Loucy (cell line): ENCODE measurements around the gene GSTM3.

Experiments
- H2AFZ ChIP-seq: fragments of 200-600 bp; sonication (generic); 2 replicates; pipeline ENCODE4 v1.6.0; 2016; ENCODE audit warnings: antibody characterized with exemption, mild to moderate bottlenecking, low read length, moderate library complexity
- H3F3A ChIP-seq: fragments of 200-600 bp; 2 replicates; pipeline ENCODE4 v1.6.0; 2016; ENCODE audit warnings: antibody characterized with exemption, low read depth, mild to moderate bottlenecking
- H3K27me3 ChIP-seq: fragments of 200-600 bp; sonication (generic); 2 replicates; pipeline ENCODE4 v1.6.1; 2014; ENCODE audit warnings: low read length, mild to moderate bottlenecking; ENCODE audit not compliant: insufficient read depth, poor library complexity, severe bottlenecking
- H3K36me3 ChIP-seq: fragments of 200-600 bp; sonication (generic); 2 replicates; pipeline ENCODE4 v1.6.1; 2016; ENCODE audit warnings: low read length; ENCODE audit not compliant: insufficient read depth
- H3K4me1 ChIP-seq: fragments of 200-600 bp; sonication (generic); 2 replicates; pipeline ENCODE4 v1.5.1; 2014; ENCODE audit warnings: low read length, mild to moderate bottlenecking; ENCODE audit not compliant: insufficient read depth, poor library complexity, severe bottlenecking
- H3K4me2 ChIP-seq: fragments of 200-600 bp; sonication (generic); 2 replicates; pipeline ENCODE4 v1.6.0; 2014; ENCODE audit warnings: antibody characterized with exemption, low read length, low read depth, mild to moderate bottlenecking; ENCODE audit not compliant: poor library complexity, severe bottlenecking
- H3K4me3 ChIP-seq: fragments of 200-600 bp; sonication (generic); 2 replicates; pipeline ENCODE4 v1.5.1; 2014; ENCODE audit warnings: low read length, mild to moderate bottlenecking, mixed read lengths; ENCODE audit not compliant: poor library complexity, severe bottlenecking
- H3K79me2 ChIP-seq: fragments of 200-600 bp; sonication (generic); 2 replicates; pipeline ENCODE4 v1.6.1; 2014; ENCODE audit warnings: low read length; ENCODE audit not compliant: insufficient read depth
- H3K9ac ChIP-seq: fragments of 200-600 bp; sonication (generic); 2 replicates; pipeline ENCODE4 v1.6.0; 2014; ENCODE audit warnings: mild to moderate bottlenecking, low read depth, low read length, moderate library complexity; ENCODE audit not compliant: poor library complexity, severe bottlenecking
- H3K9me2 ChIP-seq: fragments of 200-600 bp; sonication (generic); replicated peaks from 2 replicates; pipeline ENCODE4 v1.6.1; 2016; ENCODE audit warnings: low read depth, low read length, mixed read lengths
- H3K9me3 ChIP-seq: fragments of 200-600 bp; sonication (generic); 2 replicates; pipeline ENCODE4 v1.6.1; 2014; ENCODE audit warnings: mild to moderate bottlenecking, antibody characterized with exemption, low read length, low read depth; ENCODE audit not compliant: insufficient read depth
- H4K20me1 ChIP-seq: fragments of 200-600 bp; sonication (generic); 2 replicates; pipeline ENCODE4 v1.6.0; 2014; ENCODE audit warnings: antibody characterized with exemption, low read length, mild to moderate bottlenecking; ENCODE audit not compliant: insufficient read depth, poor library complexity, severe bottlenecking
- CTCF ChIP-seq: fragments of 200-600 bp; sonication (generic); conservative IDR thresholded peaks from 2 replicates; pipeline ENCODE4 v1.5.1; 2014; ENCODE audit warnings: mild to moderate bottlenecking, antibody characterized with exemption, low read length
- EZH2phosphoT487 ChIP-seq: fragments of 200-600 bp; IDR thresholded peaks from 2 replicates; pipeline ENCODE4 v1.6.1; 2018; ENCODE audit warnings: antibody characterized with exemption, mild to moderate bottlenecking, moderate library complexity, borderline replicate concordance

GSTM3 gene

GRCh38 chr1:109716121-109716520 is 24.7 kb downstream of the GSTM3 start:
- Histone ChIP-seq H3K4me3 (no peak overlapping the region), H3F3A (no peaks in the 10 kb centered on the region), H3K9me3 (no peaks in the 10 kb centered on the region), H3K9ac (no peak overlapping the region), H3K4me1 (peaks cover 6% of the 10 kb centered on the region), H4K20me1 (no peaks in the 10 kb centered on the region), H3K79me2 (no peaks in the 10 kb centered on the region), H3K4me2 (no peak overlapping the region), H3K27me3 (no peaks in the 10 kb centered on the region), H2AFZ (no peak overlapping the region), H3K36me3 (no peaks in the 10 kb centered on the region), H3K9me2 (no peaks in the 10 kb centered on the region)
- no peak for TF ChIP-seq CTCF
- TF ChIP-seq EZH2phosphoT487: no peak

- H3K36me3 ChIP-seq: no peaks in the 10 kb centered on the region
- H3K9me3 ChIP-seq: no peaks in the 10 kb centered on the region
- no peak overlapping the region for H3K4me2 ChIP-seq
- no peak overlapping the region for H3K4me3 ChIP-seq
- peaks cover 6% of the 10 kb centered on the region for H3K4me1 ChIP-seq
- H3K79me2 ChIP-seq: no peaks in the 10 kb centered on the region
- TF ChIP-seq EZH2phosphoT487 (no peak), CTCF (no peak)
- no peak overlapping the region for H3K9ac ChIP-seq
- H4K20me1 ChIP-seq: no peaks in the 10 kb centered on the region
- H3F3A ChIP-seq: no peaks in the 10 kb centered on the region
- no peaks in the 10 kb centered on the region for H3K27me3 ChIP-seq
- H2AFZ ChIP-seq: no peak overlapping the region
- no peaks in the 10 kb centered on the region for H3K9me2 ChIP-seq
These were observed 26.0 kb downstream of the GSTM3 start for GRCh38 chr1:109714661-109715372.

- H4K20me1 ChIP-seq: no peaks in the 10 kb centered on the region
- H3K9me2 ChIP-seq: no peaks in the 10 kb centered on the region
- no peak overlapping the region for H3K9ac ChIP-seq
- no peaks in the 10 kb centered on the region for H3K79me2 ChIP-seq
- H3K4me3 ChIP-seq: no peak overlapping the region
- no peak overlapping the region for H2AFZ ChIP-seq
- no peaks in the 10 kb centered on the region for H3K27me3 ChIP-seq
- H3K9me3 ChIP-seq: no peaks in the 10 kb centered on the region
- no peaks in the 10 kb centered on the region for H3K4me1 ChIP-seq
- H3F3A ChIP-seq: no peaks in the 10 kb centered on the region
- H3K4me2 ChIP-seq: no peak overlapping the region
- TF ChIP-seq CTCF (no peak), EZH2phosphoT487 (no peak)
- no peaks in the 10 kb centered on the region for H3K36me3 ChIP-seq
These were observed 27.2 kb downstream of the GSTM3 start for GRCh38 chr1:109713636-109714035.
